SKM-1 treated with dmso at 0.1 percent for 144 hours (cell line): ENCODE results near the gene SMIM22.
"Not testable (repeated sequence)": the region's sequence is repeated elsewhere in the genome, so short reads cannot be mapped to it uniquely, and the experiment has no call there.

ENCODE experiments used
- DNase-seq: peaks from one replicate; lab custom pipeline; 2025; ENCODE audit not compliant: unreplicated experiment; lab: John Stamatoyannopoulos, UW

The SMIM22 gene

GRCh38 chr16:4768549-4769305 is 26.4 kb upstream of the SMIM22 start:
- peak; percentile 89 for DNase-seq

GRCh38 chr16:4769306-4769638 is 25.9 kb upstream of the SMIM22 start:
- DNase-seq, result no peak

GRCh38 chr16:4771646-4772045 is 23.5 kb upstream of the SMIM22 start:
- no peak for DNase-seq

GRCh38 chr16:4772351-4772750 is 22.8 kb upstream of the SMIM22 start:
- DNase-seq, result no peak

GRCh38 chr16:4775005-4775404 is 20.2 kb upstream of the SMIM22 start:
- no peak for DNase-seq

- DNase-seq, result no peak
These were observed 18.9 kb upstream of the SMIM22 start for GRCh38 chr16:4776141-4776705.

GRCh38 chr16:4777339-4778049 is 17.7 kb upstream of the SMIM22 start:
- DNase-seq, result no peak

DNA sequence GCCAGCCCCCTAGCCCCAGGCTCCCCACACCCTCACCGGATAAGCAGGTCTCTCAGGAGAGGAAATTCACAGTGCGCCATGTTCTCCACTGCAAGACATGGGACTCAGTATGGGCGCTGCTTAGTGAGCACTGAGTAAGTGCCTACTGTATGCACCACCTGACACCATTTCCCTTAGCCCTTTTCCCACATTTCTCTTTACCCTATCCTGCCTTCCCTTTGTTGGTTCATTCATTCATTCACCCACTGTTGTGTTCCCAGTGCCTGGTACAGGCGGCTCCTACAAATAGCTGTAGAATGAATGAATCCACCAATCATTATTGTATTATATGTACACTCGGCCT is 17.1 kb upstream of the SMIM22 start:
- DNase-seq, result no peak

- no peak for DNase-seq
These were observed 14.9 kb upstream of the SMIM22 start for GRCh38 chr16:4780235-4780634.

- no peak for DNase-seq
These were observed 11.8 kb upstream of the SMIM22 start for GRCh38 chr16:4783251-4783950.

- DNase-seq, result no peak
These were observed 11.2 kb upstream of the SMIM22 start for GRCh38 chr16:4783951-4784336.

DNA sequence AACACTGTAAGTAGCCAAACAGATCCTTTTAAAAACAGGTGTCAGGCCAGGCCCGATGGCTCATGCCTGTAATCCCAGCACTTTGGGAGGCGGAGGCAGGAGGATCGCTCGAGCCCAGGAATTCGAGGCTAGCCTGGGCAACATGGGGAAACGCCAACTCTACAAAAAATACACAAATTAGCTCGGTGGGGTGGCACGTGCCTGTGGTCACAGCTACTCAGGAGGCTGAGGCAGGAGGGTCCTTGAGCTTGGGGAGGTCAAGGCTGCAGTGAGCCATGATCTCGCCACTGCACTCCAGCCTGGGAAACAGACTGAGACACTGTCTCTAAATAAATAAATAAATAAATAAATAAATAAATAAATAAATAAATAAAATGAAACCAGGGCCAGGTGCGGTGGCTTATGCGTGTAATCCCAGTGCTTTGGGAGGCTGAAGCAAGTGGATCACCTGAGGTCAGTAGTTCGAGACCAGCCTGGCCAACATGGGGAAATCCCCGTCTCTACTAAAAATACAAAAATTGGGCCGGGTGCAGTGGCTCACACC is 10.7 kb upstream of the SMIM22 start:
- DNase-seq, result not testable (repeated sequence)

DNA sequence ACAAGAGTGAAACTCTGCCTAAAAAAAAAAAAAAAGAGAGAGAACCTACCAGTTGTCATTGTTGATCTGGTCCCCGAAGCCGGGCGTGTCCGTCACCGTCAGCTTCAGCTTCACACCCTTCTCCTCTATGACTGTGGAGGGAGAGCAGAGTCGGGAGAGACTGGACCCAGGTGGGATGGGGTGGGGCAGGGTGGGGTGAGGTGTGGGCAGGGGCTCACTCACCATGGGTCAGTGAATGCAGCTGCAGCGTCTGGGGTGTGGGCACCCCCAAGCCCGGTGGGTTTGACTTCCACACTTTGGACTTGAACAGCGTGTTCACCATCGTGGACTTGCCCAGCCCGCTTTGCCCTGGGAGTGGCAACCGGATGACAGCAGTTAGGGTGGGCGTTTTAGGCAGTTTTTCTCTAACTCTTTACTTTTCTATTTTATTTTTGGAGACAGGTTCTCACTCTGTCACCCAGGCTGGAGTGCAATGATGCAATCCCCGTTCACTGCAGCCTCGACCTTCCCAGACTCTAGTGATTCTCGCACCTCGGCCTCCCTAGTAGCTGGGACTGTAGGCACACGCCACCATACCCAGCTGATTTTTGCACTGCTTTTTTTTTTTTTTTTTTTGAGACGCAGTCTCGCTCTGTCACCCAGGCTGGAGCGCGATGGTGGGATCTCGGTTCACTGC is 9.3 kb upstream of the SMIM22 start:
- DNase-seq, result no peak

GRCh38 chr16:4787068-4787467 is 8.1 kb upstream of the SMIM22 start:
- no peak for DNase-seq

- DNase-seq, result no peak
These were observed 7.3 kb upstream of the SMIM22 start, which contains the start of gene SEPTIN12 for GRCh38 chr16:4787627-4788482. TSS of gene SEPTIN12 (minus strand) at chr16:4788345. CDS start at chr16:4787645, 700 bp downstream.

DNA sequence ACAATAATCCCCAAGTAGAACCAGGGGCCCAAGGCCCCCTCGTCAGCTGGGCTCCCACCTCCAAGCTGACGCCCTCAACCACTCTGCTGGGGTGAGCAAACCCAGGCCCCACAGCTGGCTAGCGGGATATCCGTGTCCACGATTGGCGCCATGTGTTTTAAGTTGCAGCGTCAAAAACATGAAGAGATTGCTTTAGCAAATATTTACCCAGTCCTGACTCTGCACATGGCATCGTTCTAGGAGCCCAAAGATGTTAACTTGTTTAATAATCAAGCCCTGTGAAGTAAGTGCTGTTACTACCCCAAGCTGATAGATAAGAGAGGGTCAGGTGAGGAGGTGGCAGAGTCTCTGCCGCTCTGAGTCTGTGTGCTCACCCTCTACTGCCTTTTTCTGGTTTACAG is 6.7 kb upstream of the SMIM22 start:
- DNase-seq, result no peak

DNA sequence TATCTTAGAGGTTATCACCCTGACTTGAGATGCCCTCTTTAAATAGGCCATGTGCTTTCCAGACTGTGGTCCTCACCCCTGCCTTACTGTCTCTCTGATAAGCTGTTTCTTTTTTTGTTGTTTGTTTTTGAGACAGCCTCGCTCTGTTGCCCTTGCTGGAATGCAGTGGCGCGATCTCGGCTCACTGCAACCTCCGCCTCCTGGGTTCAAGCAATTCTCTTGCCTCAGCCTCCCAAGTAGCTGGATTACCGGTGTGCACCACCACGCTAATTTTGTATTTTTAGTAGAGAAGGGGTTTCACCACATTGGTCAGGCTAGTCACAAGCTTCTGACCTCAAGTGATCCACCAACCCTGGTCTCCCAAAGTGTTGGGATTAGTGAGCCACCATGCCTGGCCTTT is 6.3 kb upstream of the SMIM22 start:
- no peak for DNase-seq

GRCh38 chr16:4790261-4790660 is 4.9 kb upstream of the SMIM22 start:
- no peak for DNase-seq

DNA sequence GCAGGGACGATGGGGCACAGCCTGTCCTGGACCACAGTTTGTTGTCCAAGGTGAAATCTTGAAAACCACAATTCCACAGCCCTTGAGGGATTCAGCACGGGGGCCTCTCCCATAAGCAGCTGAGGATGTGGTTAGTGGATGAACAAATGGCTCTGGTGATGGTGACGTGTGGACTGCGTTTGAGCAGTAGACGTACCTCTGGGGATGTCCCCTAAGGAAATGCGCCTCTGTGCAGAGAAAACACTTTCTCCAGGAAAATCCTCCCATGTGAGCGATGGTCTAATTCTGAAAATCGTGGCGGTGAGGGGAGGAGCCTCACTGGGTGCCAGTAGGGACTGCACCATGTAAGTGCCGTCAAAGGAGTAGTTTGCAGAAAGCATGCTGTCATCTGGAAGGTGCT is 4.3 kb upstream of the SMIM22 start:
- DNase-seq, result no peak

GRCh38 chr16:4792951-4793513 is 2.1 kb upstream of the SMIM22 start:
- no peak for DNase-seq
